T-helper 22 cell (primary cell): ENCODE measurements around the gene MAPRE3.

Source experiments
- DNase-seq: peaks from one replicate; pipeline ENCODE4 v3.0.0-alpha.2; 2020; ENCODE audit warnings: low read depth

Gene MAPRE3

GRCh38 chr2:26950246-26950645 lies 20.2 kb upstream of the MAPRE3 start:
- no peak for DNase-seq

- no peak for DNase-seq
Observed at GRCh38 chr2:26951236-26951635, 19.2 kb upstream of the MAPRE3 start.

GRCh38 chr2:26952374-26952773 lies 18.1 kb upstream of the MAPRE3 start:
- no peak for DNase-seq

GRCh38 chr2:26954135-26954534 lies 16.3 kb upstream of the MAPRE3 start:
- no peak for DNase-seq

- no peak for DNase-seq
Observed at GRCh38 chr2:26957041-26957440, 13.4 kb upstream of the MAPRE3 start.

GRCh38 chr2:26957534-26957933 lies 12.9 kb upstream of the MAPRE3 start:
- no peak for DNase-seq

- DNase-seq: no peak
Observed at GRCh38 chr2:26959331-26959730, 11.1 kb upstream of the MAPRE3 start.

GRCh38 chr2:26964446-26965130 lies 5.8 kb upstream of the MAPRE3 start:
- DNase-seq: no peak

- DNase-seq: no peak
Observed at GRCh38 chr2:26968001-26968400, 2.4 kb upstream of the MAPRE3 start.

- DNase-seq: no peak
Observed at GRCh38 chr2:26969077-26969844, 1.2 kb upstream of the MAPRE3 start.

- DNase-seq: no peak
Observed at GRCh38 chr2:26970928-26971627, 641 bp downstream of the MAPRE3 start.

- DNase-seq: no peak
Observed at GRCh38 chr2:26971911-26972786, 1.7 kb downstream of the MAPRE3 start.

- DNase-seq: no peak
Observed at GRCh38 chr2:26974352-26974751, 3.9 kb downstream of the MAPRE3 start.

GRCh38 chr2:26975102-26975501 lies 4.7 kb downstream of the MAPRE3 start:
- DNase-seq: no peak

GRCh38 chr2:26975656-26976055 lies 5.2 kb downstream of the MAPRE3 start:
- no peak for DNase-seq

- DNase-seq: no peak
Observed at GRCh38 chr2:26976237-26976636, 5.8 kb downstream of the MAPRE3 start.

GRCh38 chr2:26977012-26977411 lies 6.6 kb downstream of the MAPRE3 start:
- no peak for DNase-seq

- no peak for DNase-seq
Observed at GRCh38 chr2:26978061-26978596, 7.7 kb downstream of the MAPRE3 start.

GRCh38 chr2:26979741-26980140 lies 9.3 kb downstream of the MAPRE3 start:
- no peak for DNase-seq

- DNase-seq: no peak
Observed at GRCh38 chr2:26980971-26981370, 10.5 kb downstream of the MAPRE3 start.

- no peak for DNase-seq
Observed at GRCh38 chr2:26982102-26982742, 11.8 kb downstream of the MAPRE3 start.
